Fibroblast of pulmonary artery (primary cell): ENCODE data around the gene PAX6.

Experiments used
- DNase-seq: peaks from one replicate; pipeline ENCODE4 v3.0.0-alpha.2; 2010; ENCODE audit warnings: low read depth
- H3K4me3 ChIP-seq: replicated peaks from 2 replicates; pipeline ENCODE4 v1.5.1; 2011; ENCODE audit warnings: low read depth, mild to moderate bottlenecking, control low read depth, low read length, moderate library complexity
- CTCF ChIP-seq: IDR thresholded peaks from 2 replicates; pipeline ENCODE4 v1.5.1; 2011; ENCODE audit warnings: mild to moderate bottlenecking, control low read depth, low read length, inconsistent platforms; ENCODE audit errors: missing control alignments

The PAX6 gene

GRCh38 chr11:31800398-31801265 lies 10.5 kb downstream of the PAX6 start:
- no peak for TF ChIP-seq CTCF
- DNase-seq = no peak
- H3K4me3 ChIP-seq = no peak overlapping the region

GRCh38 chr11:31799435-31800397 lies 11.4 kb downstream of the PAX6 start:
- no peak for DNase-seq
- no peak for TF ChIP-seq CTCF
- H3K4me3 ChIP-seq = no peak overlapping the region

GRCh38 chr11:31798554-31799434 lies 12.3 kb downstream of the PAX6 start:
- no peak overlapping the region for H3K4me3 ChIP-seq
- peak; percentile 29 for TF ChIP-seq CTCF
- DNase-seq = no peak

GRCh38 chr11:31798057-31798553 lies 13.0 kb downstream of the PAX6 start:
- no peak for TF ChIP-seq CTCF
- no peak for DNase-seq
- no peak overlapping the region for H3K4me3 ChIP-seq

GRCh38 chr11:31797190-31798056 lies 13.7 kb downstream of the PAX6 start:
- H3K4me3 ChIP-seq = no peak overlapping the region

More at GRCh38 chr11:31797190-31798056, 13.7 kb downstream of the PAX6 start:
- no peak for TF ChIP-seq CTCF
- DNase-seq = no peak
